IgD-negative memory B cell (primary cell): Measurements from ENCODE around the gene VPS52. TPM values are rescaled to one million over a fixed set of nuclear protein-coding genes. Genes with fewer than 3 reads are reported as not detected.
"Not testable (repeated sequence)": the region's sequence is repeated elsewhere in the genome, so short reads cannot be mapped to it uniquely, and the experiment has no call there.

Experiments
- H3K27ac Mint-ChIP-seq, 3 donors: one replicate each; pipeline ENCODE4 v1.8.0; 2020 to 2022; ENCODE audit warnings: mild to moderate bottlenecking in 3 of 3, mixed read lengths in 3 of 3, moderate library complexity in 1 of 3
- H3K27me3 Mint-ChIP-seq: one replicate; pipeline ENCODE4 v1.8.0; 2021; ENCODE audit warnings: mixed read lengths
- H3K36me3 Mint-ChIP-seq: one replicate; pipeline ENCODE4 v1.8.0; 2020; ENCODE audit warnings: mild to moderate bottlenecking, mixed read lengths
- H3K4me1 Mint-ChIP-seq, 3 donors: one replicate each; pipeline ENCODE4 v1.8.0; 2020 to 2022; ENCODE audit warnings: mixed read lengths in 3 of 3, mild to moderate bottlenecking in 1 of 3
- H3K4me3 Mint-ChIP-seq, 4 donors: one replicate each; pipeline ENCODE4 v1.8.0; 2020 to 2022; ENCODE audit warnings: mild to moderate bottlenecking in 4 of 4, mixed read lengths in 4 of 4, moderate library complexity in 3 of 4
- H3K9me3 Mint-ChIP-seq, 3 donors: one replicate each; pipeline ENCODE4 v1.8.0; 2020 to 2021; ENCODE audit warnings: mixed read lengths in 3 of 3, mild to moderate bottlenecking in 1 of 3
- polyA plus RNA-seq: library from polyadenylated mRNA; unstranded; fragments of 300-500 nt; fragmentation: Illumina TruSeq; gene quantifications from one replicate; pipeline ENCODE4 v1.2.3, GENCODE V29; 2021

VPS52 gene
- polyA plus RNA-seq, 1 donor from 2014 or later, result 18.4 TPM

DNA sequence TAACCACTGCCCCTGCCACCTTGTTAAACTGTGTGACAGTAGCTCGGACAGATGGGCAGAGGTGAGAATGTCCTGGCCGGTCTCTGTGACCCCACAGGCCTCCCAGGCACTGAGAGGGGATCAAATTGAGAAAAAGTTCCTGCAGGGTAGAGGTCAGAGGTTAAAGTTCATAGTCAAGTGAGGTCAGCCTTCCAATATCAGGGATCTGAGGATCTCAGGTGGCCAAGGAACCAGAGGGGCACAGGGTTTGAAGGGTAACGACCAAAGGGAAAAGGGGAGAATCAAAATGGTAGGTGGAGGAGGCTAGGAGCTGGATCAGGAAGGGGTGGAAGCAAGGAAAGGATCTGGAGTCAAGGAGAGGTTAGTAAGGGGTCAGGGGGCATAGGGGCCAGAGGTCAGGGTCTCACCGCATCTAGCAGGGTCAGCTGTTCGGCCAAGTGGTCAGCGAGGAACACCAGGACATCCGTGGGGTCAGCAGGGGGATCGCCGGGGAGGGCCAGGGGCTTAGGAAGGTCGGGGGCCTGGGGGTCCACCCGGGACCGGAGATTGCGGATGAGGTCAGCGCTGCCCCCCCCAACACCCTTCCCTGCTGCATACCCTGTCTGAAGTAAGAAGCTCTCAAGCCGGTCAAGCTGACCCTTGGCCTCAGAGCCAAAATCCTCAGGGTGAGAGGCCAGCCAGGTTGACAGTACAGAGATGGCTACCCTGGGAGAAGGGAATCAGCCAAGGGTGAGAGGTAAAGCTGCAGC lies 24.1 kb upstream of the VPS52 start:
- Mint-ChIP-seq H3K27ac (no peak overlapping the region), H3K4me1 (peaks cover 14 to 25% (median 19%) of the 10 kb centered on the region in 3 donors), H3K9me3 (no peaks in the 10 kb centered on the region), H3K27me3 (no peaks in the 10 kb centered on the region), H3K36me3 (peaks cover 6% of the 10 kb centered on the region), H3K4me3 (peak overlapping the region in 3 of 4 donors; percentile 23 to 99 (median 43))

DNA sequence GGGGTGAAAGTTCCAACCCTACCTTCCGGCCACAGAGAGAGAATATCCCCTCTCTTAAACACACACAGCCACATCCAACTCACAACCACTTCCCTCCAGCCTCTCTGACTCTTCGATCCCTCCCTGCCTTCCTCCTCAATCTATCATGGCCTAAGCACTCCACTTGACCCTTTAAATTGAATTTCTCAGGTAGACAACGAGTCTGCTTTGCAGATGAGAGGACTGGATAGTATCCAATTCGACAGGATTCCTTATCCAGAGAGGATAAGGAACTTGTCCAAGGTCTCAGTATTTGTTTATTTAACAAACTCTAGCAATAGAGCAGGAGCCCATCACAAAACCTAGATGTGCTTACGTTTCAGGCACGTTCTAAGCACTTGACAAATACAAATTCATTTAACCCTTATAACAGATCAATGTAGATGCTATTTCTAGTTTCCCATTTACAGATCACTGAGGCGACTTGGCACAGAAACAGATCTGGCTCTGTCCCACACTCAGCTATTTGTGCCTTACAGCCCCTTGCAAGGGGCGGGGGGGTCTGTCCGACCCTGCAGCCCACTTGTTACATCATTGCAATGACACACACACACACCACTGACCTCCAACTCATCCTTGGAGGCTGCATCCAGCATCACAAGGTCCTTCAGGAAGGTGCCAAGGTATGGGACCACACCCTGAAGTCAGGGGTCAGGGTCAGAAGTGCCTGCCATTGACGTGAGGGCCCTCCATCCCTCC lies 22.6 kb upstream of the VPS52 start:
- Mint-ChIP-seq H3K36me3 (peaks cover 6% of the 10 kb centered on the region), H3K9me3 (no peaks in the 10 kb centered on the region), H3K4me1 (peaks cover 9 to 22% (median 21%) of the 10 kb centered on the region in 3 donors), H3K27me3 (no peaks in the 10 kb centered on the region), H3K27ac (peak overlapping the region in 2 of 3 donors; percentile 43 to 70), H3K4me3 (peak overlapping the region in 2 of 4 donors; percentile 39 to 83)

- Mint-ChIP-seq H3K27me3 (no peaks in the 10 kb centered on the region), H3K4me1 (peaks cover 15 to 25% (median 24%) of the 10 kb centered on the region in 3 donors), H3K9me3 (no peaks in the 10 kb centered on the region), H3K36me3 (peaks cover 8% of the 10 kb centered on the region), H3K27ac (no peak overlapping the region), H3K4me3 (peak overlapping the region in 2 of 4 donors; percentile 51 to 96)
Measured at GRCh38 chr6:33292996-33293682, 21.5 kb upstream of the VPS52 start.

DNA sequence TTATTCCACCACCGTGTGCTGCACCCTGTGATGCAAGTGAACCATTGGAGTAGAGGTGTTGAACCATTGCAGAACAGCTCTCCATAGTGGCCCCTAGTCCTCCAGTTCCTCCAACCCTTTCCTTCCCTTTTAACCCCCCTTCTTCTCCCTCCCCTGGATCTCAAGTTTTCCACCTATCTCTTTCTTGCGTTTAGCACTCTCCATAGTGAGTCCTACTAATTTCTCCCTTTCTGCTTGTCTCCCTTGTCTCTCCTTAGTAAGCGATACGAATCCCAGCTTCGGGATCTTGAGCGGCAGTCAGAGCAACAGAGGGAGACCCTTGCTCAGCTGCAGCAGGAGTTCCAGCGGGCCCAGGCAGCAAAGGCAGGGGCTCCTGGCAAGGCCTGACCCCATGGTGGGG lies 18.8 kb upstream of the VPS52 start:
- Mint-ChIP-seq H3K27ac (peak overlapping the region in 1 of 3 donors; percentile 64), H3K36me3 (peaks cover 8% of the 10 kb centered on the region), H3K9me3 (no peaks in the 10 kb centered on the region), H3K4me1 (peaks cover 15 to 34% (median 17%) of the 10 kb centered on the region in 3 donors), H3K4me3 (peak overlapping the region; percentile 96 to 100 (median 98)), H3K27me3 (no peaks in the 10 kb centered on the region)

GRCh38 chr6:33289784-33290315 lies 18.2 kb upstream of the VPS52 start:
- H3K4me3 Mint-ChIP-seq, result peak overlapping the region; percentile 96 to 100 (median 98)
- H3K27ac Mint-ChIP-seq, result peak overlapping the region; percentile 75 to 94 (median 79)
- peaks cover 8% of the 10 kb centered on the region for H3K36me3 Mint-ChIP-seq
- peaks cover 15 to 34% (median 17%) of the 10 kb centered on the region in 3 donors for H3K4me1 Mint-ChIP-seq
- no peaks in the 10 kb centered on the region for H3K9me3 Mint-ChIP-seq
- H3K27me3 Mint-ChIP-seq, result no peaks in the 10 kb centered on the region

- no peaks in the 10 kb centered on the region for H3K27me3 Mint-ChIP-seq
- peak within 1 kb of the TSS; percentile 96 to 100 (median 98) for H3K4me3 Mint-ChIP-seq
- H3K4me1 Mint-ChIP-seq, result peaks cover 15 to 34% (median 17%) of the 10 kb centered on the region in 3 donors
- no peaks in the 10 kb centered on the region for H3K9me3 Mint-ChIP-seq
- H3K27ac Mint-ChIP-seq, result peak within 1 kb of the TSS; percentile 75 to 94 (median 79)
- peaks cover 9% of the 10 kb centered on the region for H3K36me3 Mint-ChIP-seq
Measured at GRCh38 chr6:33288921-33289783, 17.5 kb upstream of the VPS52 start, which contains the start of the genes PFDN6 and WDR46. PFDN6 (plus strand) TSS chr6:33289601; CDS start chr6:33289857, 256 bp downstream. WDR46 (minus strand) TSS chr6:33289239; CDS start chr6:33289170, 69 bp downstream.

- Mint-ChIP-seq H3K4me1 (peaks cover 15 to 34% (median 17%) of the 10 kb centered on the region in 3 donors), H3K4me3 (peak overlapping the region; percentile 96 to 100 (median 98)), H3K9me3 (no peaks in the 10 kb centered on the region), H3K27me3 (no peaks in the 10 kb centered on the region), H3K36me3 (peaks cover 8% of the 10 kb centered on the region), H3K27ac (peak overlapping the region; percentile 75 to 94 (median 79))
Measured at GRCh38 chr6:33288141-33288920, 16.7 kb upstream of the VPS52 start.

- Mint-ChIP-seq H3K4me1 (peaks cover 15 to 34% (median 17%) of the 10 kb centered on the region in 3 donors), H3K27ac (peak overlapping the region in 2 of 3 donors; percentile 2 to 90), H3K27me3 (no peaks in the 10 kb centered on the region), H3K4me3 (peak overlapping the region; percentile 57 to 98 (median 88)), H3K9me3 (no peaks in the 10 kb centered on the region), H3K36me3 (peaks cover 5% of the 10 kb centered on the region)
Measured at GRCh38 chr6:33286946-33287914, 15.6 kb upstream of the VPS52 start.

DNA sequence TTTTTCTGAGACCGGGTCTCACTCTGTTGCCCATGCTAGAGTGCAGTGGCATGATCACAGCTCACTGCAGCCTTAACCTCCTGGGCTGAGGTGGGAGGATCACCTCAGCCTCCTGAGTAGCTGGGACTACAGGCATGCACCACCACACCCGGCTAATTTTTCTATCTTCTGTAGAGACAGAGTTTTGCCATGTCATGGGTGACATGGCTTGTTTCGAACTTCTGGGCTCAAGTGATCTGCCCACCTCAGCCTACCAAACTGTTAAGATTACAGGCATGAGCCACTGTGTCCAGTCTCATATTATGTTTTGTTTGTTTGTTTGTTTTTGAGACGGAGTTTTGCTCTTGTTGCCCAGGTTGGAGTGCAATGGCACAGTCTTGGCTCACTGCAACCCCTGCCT lies 13.5 kb upstream of the VPS52 start:
- peaks cover 9 to 30% (median 16%) of the 10 kb centered on the region in 3 donors for H3K4me1 Mint-ChIP-seq
- H3K9me3 Mint-ChIP-seq, H3K4me3 Mint-ChIP-seq, H3K27ac Mint-ChIP-seq, H3K27me3 Mint-ChIP-seq, H3K36me3 Mint-ChIP-seq: not testable (repeated sequence)

GRCh38 chr6:33280539-33280938 lies 8.9 kb upstream of the VPS52 start:
- H3K4me1 Mint-ChIP-seq, result peaks cover 15 to 26% (median 20%) of the 10 kb centered on the region in 3 donors
- H3K27ac Mint-ChIP-seq, result peak overlapping the region in 2 of 3 donors; percentile 31 to 81
- H3K4me3 Mint-ChIP-seq, result peak overlapping the region in 1 of 4 donors; percentile 79
- no peaks in the 10 kb centered on the region for H3K27me3 Mint-ChIP-seq
- H3K36me3 Mint-ChIP-seq, result peaks cover 1% of the 10 kb centered on the region
- H3K9me3 Mint-ChIP-seq, result no peaks in the 10 kb centered on the region

DNA sequence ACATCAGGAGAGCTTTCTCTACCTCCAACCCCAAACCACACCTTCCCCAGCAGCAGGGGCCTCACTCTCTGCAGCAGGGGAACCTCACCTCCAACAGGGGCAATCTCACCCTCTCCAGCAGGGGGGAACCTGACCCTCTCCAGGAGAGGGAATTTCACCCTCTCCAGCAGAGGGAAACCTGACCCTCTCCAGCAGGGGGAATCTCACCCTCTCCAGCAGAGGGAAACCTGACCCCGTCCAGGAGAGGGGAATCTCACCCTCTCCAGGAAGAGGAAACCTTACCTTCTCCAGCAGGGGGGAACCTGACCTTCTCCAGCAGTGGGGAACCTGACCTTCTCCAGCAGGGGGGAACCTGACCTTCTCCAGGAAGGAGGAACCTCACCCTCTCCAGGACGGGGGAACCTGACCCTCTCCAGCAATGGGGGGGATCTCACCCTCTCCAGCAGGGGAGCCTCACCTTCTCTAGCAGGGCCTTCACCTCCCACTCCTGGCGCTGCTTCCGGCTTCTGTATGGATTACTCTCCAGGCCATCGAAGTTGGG lies 8.4 kb upstream of the VPS52 start:
- H3K36me3 Mint-ChIP-seq, result peaks cover 1% of the 10 kb centered on the region

GRCh38 chr6:33279257-33279695 lies 7.6 kb upstream of the VPS52 start:
- Mint-ChIP-seq H3K9me3 (no peaks in the 10 kb centered on the region), H3K4me1 (peaks cover 23 to 38% (median 28%) of the 10 kb centered on the region in 3 donors), H3K27me3 (no peaks in the 10 kb centered on the region), H3K4me3 (peak overlapping the region in 3 of 4 donors; percentile 60 to 99 (median 89)), H3K27ac (peak overlapping the region in 2 of 3 donors; percentile 71 to 85), H3K36me3 (peaks cover 1% of the 10 kb centered on the region)

More for the DNA sequence above, 8.4 kb upstream of the VPS52 start:
- peaks cover 16 to 30% (median 20%) of the 10 kb centered on the region in 3 donors for H3K4me1 Mint-ChIP-seq
- H3K4me3 Mint-ChIP-seq, result peak overlapping the region in 2 of 4 donors; percentile 45 to 99
- H3K9me3 Mint-ChIP-seq, result no peaks in the 10 kb centered on the region
- H3K27ac Mint-ChIP-seq, result peak overlapping the region in 1 of 3 donors; percentile 64
- H3K27me3 Mint-ChIP-seq, result no peaks in the 10 kb centered on the region
